NCI-H2107 (cell line): ENCODE data around the gene IL4R.

Experiments used
- DNase-seq: peaks from one replicate; lab custom pipeline; 2025; lab: John Stamatoyannopoulos, UW

The IL4R gene

GRCh38 chr16:27315333-27316037, 1.7 kb downstream of the IL4R start:
- no peak for DNase-seq

GRCh38 chr16:27316038-27316680, 2.4 kb downstream of the IL4R start:
- no peak for DNase-seq

- DNase-seq: no peak
Observed at GRCh38 chr16:27317320-27317719, 3.5 kb downstream of the IL4R start.

GRCh38 chr16:27317738-27318391, 4.1 kb downstream of the IL4R start:
- no peak for DNase-seq

GRCh38 chr16:27318392-27319256, 4.8 kb downstream of the IL4R start:
- DNase-seq: no peak

GRCh38 chr16:27319257-27319965, 5.6 kb downstream of the IL4R start:
- DNase-seq: no peak

- DNase-seq: no peak
Observed at GRCh38 chr16:27320261-27321012, 6.7 kb downstream of the IL4R start.

- DNase-seq: no peak
Observed at GRCh38 chr16:27321013-27321915, 7.5 kb downstream of the IL4R start.

- no peak for DNase-seq
Observed at GRCh38 chr16:27322858-27323780, 9.3 kb downstream of the IL4R start.

GRCh38 chr16:27323781-27324561, 10.2 kb downstream of the IL4R start:
- no peak for DNase-seq

- no peak for DNase-seq
Observed at GRCh38 chr16:27324851-27325301, 11.1 kb downstream of the IL4R start.

- DNase-seq: no peak
Observed at GRCh38 chr16:27325736-27326135, 12.0 kb downstream of the IL4R start.

GRCh38 chr16:27326251-27326650, 12.5 kb downstream of the IL4R start:
- DNase-seq: no peak

GRCh38 chr16:27326738-27327585, 13.2 kb downstream of the IL4R start:
- no peak for DNase-seq

- no peak for DNase-seq
Observed at GRCh38 chr16:27327586-27327915, 13.8 kb downstream of the IL4R start.

- DNase-seq: no peak
Observed at GRCh38 chr16:27328937-27329336, 15.2 kb downstream of the IL4R start.
